Occipital lobe (tissue), 2 donors: Measurements from ENCODE around the gene UQCC5. TPM values are rescaled to one million over a fixed set of nuclear protein-coding genes. Genes with fewer than 3 reads are reported as not detected.
A peak's percentile ranks its signal among the peaks of the same experiment; 100 is the strongest.

ENCODE experiments used
- DNase-seq: peaks from one replicate; lab custom pipeline; 2025; lab: John Stamatoyannopoulos, UW
- total RNA-seq: library from RNA; depleted of rRNA; stranded (reverse); fragments of >200 nt; gene quantifications from one replicate; pipeline ENCODE4 v1.2.3, GENCODE V29; 2014

UQCC5 gene
- 4.1 TPM for total RNA-seq

GRCh38 chr3:52536369-52537164 lies at the start of gene UQCC5:
TSS of gene UQCC5 (plus strand) at chr3:52536605. CDS start at chr3:52536756, 151 bp downstream.
- peak; percentile 94 for DNase-seq

DNA sequence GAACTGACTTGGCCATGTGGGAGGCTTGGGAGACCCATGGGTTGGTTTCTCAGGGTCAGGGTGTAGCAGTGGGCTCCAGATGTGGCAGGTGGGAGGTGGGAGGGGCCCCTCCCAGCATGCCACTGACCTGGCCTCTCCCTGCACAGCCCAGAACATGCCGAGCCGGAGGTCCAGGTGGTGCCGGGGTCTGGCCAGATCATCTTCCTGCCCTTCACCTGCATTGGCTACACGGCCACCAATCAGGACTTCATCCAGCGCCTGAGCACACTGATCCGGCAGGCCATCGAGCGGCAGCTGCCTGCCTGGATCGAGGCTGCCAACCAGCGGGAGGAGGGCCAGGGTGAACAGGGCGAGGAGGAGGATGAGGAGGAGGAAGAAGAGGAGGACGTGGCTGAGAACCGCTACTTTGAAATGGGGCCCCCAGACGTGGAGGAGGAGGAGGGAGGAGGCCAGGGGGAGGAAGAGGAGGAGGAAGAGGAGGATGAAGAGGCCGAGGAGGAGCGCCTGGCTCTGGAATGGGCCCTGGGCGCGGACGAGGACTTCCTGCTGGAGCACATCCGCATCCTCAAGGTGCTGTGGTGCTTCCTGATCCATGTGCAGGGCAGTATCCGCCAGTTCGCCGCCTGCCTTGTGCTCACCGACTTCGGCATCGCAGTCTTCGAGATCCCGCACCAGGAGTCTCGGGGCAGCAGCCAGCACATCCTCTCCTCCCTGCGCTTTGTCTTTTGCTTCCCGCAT lies 49.2 kb upstream of the UQCC5 start:
- no peak for DNase-seq

GRCh38 chr3:52487788-52488691 lies 48.4 kb upstream of the UQCC5 start:
- DNase-seq: no peak

- DNase-seq: no peak
Observed at GRCh38 chr3:52488746-52489145, 47.7 kb upstream of the UQCC5 start.

DNA sequence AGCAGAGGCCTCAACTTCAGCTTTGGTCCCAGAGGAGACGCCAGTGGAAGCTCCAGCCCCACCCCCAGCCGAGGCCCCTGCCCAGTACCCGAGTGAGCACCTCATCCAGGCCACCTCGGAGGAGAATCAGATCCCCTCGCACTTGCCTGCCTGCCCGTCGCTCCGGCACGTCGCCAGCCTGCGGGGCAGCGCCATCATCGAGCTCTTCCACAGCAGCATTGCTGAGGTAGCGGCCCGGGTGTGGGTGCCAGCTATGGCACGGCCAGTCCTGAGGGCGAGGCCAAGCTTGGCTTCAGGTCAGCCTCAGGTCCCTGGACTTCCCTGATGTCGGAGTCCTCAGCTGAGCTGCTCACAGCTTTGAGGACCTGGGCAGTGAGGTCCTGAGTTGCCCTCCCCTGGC lies 47.0 kb upstream of the UQCC5 start:
- no peak for DNase-seq

- DNase-seq: no peak
Observed at GRCh38 chr3:52490035-52490938, 46.1 kb upstream of the UQCC5 start.

DNA sequence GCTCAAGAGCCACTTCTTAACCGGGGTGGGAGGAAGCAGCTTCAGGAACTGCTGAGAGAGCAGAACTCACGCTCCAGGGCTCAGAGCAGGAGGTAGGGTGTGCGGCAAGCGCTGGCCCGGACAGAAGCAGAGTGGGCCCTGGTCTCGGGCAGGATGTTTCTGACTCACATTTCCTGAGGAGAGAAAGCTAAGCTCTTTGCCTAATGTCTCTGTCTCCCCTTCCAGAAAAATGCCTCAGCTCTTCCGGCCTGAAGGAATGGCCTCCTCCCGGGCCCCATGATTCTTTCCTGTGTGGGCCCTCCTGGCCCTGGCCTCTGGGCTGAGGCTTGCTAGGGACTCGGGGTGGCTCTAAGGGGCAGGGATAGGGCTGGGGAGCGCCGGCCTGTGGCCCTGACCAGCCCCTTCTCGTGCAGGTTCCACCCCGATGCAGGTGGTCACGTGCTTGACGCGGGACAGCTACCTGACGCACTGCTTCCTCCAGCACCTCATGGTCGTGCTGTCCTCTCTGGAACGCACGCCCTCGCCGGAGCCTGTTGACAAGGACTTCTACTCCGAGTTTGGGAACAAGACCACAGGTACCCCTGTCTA lies 45.4 kb upstream of the UQCC5 start:
- DNase-seq: peak; percentile 29

GRCh38 chr3:52492059-52492458 lies 44.3 kb upstream of the UQCC5 start:
- no peak for DNase-seq

GRCh38 chr3:52493232-52494017 lies 43.0 kb upstream of the UQCC5 start:
- DNase-seq: no peak

DNA sequence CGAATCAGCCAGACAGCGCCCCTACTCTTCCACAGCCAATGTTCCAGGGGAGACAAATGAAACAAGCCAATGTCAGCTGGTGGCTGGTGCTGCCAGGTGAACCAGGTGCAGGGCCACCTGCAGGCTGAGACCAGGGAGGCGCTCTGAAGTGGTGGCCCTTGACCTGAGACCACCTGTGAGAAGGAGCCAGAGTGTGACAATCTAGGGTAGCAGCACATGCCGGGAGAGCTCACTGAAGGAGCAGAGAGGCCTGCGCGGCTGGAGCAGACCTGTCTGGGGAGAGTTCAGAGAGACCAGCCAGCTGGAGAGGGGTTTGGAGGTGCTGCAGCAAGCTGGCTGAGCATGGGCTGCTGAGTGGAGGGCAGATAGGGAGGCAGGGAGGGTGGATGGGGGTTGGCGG lies 42.0 kb upstream of the UQCC5 start:
- no peak for DNase-seq

DNA sequence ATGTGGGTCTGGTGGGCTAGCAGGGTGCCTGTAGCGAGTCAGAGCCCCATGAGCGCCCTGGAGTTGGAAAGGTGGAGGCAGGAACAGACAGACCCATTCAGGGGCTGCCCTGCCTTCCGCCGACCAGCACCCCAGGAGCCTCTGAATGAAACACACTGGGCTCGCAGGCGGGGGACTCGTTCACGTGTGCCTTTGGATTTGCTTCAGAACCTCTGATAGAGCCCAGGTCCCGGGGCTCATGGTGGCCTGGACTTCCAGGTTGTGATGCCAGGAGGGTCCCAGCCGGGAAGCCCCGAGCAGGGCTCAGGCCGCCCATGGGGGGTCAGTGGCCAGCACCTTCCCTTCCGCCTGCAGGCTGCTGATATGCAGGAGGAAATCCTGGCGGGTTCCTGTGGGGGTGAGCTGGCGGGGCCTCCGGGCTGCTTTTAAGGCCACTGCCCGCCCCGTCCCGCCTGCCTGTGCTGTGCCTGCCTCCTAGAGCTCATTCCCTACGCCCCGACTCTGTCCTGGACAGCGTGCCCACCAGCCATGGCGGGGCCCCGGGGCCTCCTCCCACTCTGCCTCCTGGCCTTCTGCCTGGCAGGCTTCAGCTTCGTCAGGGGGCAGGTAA lies 41.4 kb upstream of the UQCC5 start, which contains the start of gene STAB1:
STAB1 (plus strand) TSS at position 453 of the 610 bp plus-strand sequence; CDS start at position 529, 76 bp downstream.
- no peak for DNase-seq

GRCh38 chr3:52495777-52496602 lies 40.4 kb upstream of the UQCC5 start:
- DNase-seq: no peak

DNA sequence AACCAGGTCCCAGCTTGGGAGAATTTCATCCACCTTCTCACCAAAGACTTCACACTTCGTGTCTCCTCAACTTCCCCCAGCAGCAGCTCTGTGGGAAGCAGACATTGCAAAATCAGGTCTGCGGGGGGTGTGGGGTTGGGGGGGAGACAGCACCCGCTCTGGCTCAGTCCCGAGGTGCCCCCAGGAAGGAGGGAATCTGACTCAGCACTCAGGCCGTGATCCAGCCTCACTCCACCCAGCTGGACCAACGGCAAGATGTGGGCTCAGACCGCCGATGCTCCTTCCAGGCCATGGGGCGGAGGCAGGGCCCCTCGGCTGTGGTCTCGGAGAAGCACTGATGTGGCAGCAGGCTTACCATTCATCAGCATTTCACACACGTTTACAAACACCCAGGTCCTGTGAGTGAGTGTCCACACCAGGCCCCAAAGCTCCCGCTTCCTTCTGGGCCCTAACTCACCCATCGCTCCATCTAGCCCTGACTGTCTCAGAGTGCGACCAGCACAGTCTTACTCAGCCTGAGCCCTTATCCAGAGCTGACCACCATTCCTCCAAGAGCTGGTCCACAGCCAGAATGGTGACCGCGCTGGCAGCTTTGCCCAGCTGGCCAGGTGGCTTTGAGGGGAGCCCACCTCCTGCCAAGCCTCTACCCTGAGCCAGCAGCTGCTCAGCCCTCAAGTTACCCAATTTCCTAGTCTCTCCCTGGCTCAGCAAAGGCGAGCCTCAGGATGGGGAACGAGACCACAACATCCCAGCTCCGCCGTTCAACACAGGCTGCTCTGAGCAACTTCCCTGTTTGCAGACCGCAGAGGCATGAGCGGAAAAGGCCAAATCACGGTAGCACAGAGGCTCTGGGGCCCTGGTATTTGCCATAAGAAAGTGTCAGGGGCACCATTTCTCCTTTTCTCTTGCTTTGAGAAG lies 38.0 kb upstream of the UQCC5 start:
- DNase-seq: peak; percentile 29

DNA sequence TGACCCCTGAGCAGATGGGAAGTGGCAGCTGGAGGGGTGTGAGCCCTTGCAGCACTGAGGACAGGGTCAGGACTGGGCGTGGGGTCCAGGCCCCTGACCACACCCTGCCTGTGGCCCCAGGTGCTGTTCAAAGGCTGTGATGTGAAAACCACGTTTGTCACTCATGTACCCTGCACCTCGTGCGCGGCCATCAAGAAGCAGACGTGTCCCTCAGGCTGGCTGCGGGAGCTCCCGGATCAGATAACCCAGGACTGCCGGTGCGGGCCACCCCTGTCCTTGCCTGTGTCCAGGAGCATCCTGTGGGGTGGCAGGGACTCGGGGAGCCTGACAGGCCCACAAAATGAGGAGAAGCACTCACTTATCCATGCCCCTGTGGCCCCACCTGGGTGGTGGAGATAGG lies 35.4 kb upstream of the UQCC5 start:
- DNase-seq: no peak

GRCh38 chr3:52502001-52502400 lies 34.4 kb upstream of the UQCC5 start:
- DNase-seq: no peak

DNA sequence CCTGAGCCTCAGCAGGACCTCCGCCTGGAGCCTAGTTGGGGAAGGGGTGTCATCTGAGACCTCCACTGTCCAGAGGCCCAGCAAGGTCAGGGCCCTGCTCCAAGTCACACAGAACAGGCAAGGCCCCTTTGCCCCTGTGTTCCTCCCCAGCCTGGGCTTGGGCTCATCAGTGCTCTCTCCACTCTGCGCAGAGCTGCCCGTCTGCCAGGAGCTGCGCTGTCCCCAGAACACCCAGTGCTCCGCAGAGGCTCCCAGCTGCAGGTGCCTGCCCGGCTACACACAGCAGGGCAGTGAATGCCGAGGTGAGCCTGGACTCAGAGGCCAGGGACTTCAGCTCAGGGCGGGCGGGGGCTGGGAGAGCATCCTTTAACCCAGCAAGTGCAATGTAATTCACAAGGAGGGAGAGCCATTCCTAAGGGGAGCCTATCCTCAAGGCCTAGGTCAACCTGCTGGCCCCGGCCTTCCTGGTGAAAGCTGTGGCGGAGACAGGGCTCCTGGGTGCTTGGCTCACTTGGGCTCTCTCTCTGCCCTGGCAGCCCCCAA lies 33.5 kb upstream of the UQCC5 start:
- DNase-seq: no peak
